DND-41 (cell line): ENCODE measurements around the gene ROMO1.

ENCODE experiments used
- EZH2 ChIP-seq: IDR thresholded peaks from 3 replicates; pipeline ENCODE4 v1.6.1; 2012; ENCODE audit warnings: borderline replicate concordance, low read depth, mild to moderate bottlenecking, moderate library complexity, low read length, inconsistent platforms; ENCODE audit not compliant: severe bottlenecking
- TF ChIP-seq, protein P1 (sequence below): IDR thresholded peaks from 2 replicates; pipeline ENCODE4 v1.5.1; 2012; ENCODE audit warnings: borderline replicate concordance, low read length, moderate library complexity, mild to moderate bottlenecking; ENCODE audit not compliant: poor library complexity, severe bottlenecking; ENCODE audit errors: extremely low read depth

DNA sequence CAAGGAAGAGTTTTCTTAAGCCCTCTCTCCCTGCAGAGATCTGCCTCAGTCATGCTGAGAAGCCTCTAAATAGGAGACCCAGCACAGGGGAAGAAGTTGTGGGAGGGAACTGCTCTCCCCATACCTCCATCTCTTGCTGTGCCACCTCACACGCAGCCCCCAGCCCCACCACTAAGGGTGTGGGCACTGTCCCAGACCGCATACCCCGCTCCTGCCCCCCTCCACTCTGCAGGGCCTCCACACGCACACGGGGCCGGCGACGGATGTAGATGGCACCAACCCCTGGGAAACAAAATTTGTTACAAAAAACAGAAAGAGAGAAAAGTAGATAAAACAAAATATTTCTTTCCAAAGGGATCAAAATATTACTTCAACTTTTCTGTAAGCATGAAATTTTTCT lies 24.3 kb upstream of the ROMO1 start:
- TF ChIP-seq, protein P1, sequence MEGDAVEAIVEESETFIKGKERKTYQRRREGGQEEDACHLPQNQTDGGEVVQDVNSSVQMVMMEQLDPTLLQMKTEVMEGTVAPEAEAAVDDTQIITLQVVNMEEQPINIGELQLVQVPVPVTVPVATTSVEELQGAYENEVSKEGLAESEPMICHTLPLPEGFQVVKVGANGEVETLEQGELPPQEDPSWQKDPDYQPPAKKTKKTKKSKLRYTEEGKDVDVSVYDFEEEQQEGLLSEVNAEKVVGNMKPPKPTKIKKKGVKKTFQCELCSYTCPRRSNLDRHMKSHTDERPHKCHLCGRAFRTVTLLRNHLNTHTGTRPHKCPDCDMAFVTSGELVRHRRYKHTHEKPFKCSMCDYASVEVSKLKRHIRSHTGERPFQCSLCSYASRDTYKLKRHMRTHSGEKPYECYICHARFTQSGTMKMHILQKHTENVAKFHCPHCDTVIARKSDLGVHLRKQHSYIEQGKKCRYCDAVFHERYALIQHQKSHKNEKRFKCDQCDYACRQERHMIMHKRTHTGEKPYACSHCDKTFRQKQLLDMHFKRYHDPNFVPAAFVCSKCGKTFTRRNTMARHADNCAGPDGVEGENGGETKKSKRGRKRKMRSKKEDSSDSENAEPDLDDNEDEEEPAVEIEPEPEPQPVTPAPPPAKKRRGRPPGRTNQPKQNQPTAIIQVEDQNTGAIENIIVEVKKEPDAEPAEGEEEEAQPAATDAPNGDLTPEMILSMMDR = no peak
- TF ChIP-seq EZH2 = no peak
